ENCODE data around the gene SCYL3.
A peak's percentile ranks its signal among the peaks of the same experiment; 100 is the strongest.
"Not testable (repeated sequence)": the region's sequence is repeated elsewhere in the genome, so short reads cannot be mapped to it uniquely, and the experiment has no call there.

The SCYL3 gene

GRCh38 chr1:169893645-169894423, at the start of gene SCYL3:
Gene SCYL3, minus strand, starts transcription at chr1:169893896. Its CDS starts 5,056 bp downstream, at chr1:169888840.
- peak; percentile 89 for DNase-seq

DNA sequence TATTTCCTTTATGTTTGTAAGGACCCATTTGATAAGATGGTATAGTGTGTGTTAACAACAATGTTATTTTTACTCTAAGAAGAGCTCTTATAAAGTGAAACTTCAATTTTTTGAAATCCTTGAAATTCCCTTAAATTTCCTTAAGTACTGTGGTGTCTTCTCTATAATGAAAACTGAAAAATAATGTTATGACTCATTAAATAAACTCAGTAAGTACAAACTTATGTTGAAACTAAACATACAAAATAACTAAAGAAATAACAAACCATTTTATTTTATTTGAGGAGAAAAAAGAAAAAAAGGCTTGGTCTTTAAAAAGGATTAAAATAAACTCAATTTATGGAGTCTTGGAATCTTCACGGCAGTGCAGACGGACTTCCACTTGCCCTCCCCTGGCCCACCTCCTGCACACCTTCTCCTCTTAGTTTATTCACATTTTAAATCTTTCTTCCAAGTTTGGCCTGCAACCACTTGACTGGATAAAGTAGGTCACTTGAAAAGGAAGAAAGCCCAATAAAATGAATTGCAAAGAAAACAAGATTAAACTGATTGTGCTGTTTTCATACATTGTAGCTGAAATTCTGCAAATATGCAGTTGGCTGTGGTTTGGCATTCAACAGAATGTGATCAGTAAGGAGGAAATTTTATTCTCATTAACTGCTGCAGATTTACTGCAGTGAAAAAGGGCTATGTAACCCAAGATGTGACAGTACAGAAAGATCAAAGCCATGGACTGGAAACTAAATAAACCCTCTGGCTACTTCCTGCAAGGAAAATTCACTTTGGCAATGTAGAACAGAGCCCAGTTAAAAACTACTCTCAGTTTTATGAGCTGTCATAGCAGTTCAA, 48.5 kb upstream of the SCYL3 start:
- DNase-seq: no peak

DNA sequence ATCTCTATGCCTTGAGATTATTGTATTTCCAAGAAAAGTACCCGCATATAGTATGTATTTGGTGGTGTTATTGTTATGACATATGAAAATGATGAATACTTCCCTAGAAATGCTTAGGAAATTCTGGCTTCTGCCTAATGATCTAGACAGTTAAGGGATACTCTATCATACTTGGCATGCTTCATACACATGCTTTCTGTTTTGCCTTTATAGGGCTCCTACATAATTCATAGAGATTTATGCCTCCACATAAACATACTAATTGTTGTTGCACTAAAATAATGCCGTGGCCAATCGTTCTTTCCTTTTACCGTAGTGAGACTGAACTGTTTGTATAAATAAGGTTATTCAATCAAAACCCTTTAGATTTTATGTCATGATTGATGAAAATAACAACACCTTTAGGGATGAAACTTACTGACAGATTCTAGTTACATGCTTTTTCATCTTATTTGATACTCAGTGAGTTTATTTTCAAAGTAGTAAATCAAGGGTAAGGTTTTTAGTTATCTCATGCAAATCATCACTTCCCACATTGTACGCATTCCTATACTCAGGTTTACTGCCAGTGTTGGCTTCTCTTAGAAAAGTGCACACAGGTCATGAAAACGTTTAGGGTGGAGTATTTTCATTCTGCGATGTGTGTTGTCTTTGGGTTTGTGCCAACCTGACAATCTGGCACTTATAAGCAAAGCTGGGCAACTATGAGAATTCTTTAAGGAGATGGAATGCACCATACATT, 40.5 kb upstream of the SCYL3 start:
- DNase-seq: no peak

GRCh38 chr1:169931795-169932231, 38.1 kb upstream of the SCYL3 start:
- DNase-seq: no peak

GRCh38 chr1:169929210-169929526, 35.5 kb upstream of the SCYL3 start:
- no peak for DNase-seq

DNA sequence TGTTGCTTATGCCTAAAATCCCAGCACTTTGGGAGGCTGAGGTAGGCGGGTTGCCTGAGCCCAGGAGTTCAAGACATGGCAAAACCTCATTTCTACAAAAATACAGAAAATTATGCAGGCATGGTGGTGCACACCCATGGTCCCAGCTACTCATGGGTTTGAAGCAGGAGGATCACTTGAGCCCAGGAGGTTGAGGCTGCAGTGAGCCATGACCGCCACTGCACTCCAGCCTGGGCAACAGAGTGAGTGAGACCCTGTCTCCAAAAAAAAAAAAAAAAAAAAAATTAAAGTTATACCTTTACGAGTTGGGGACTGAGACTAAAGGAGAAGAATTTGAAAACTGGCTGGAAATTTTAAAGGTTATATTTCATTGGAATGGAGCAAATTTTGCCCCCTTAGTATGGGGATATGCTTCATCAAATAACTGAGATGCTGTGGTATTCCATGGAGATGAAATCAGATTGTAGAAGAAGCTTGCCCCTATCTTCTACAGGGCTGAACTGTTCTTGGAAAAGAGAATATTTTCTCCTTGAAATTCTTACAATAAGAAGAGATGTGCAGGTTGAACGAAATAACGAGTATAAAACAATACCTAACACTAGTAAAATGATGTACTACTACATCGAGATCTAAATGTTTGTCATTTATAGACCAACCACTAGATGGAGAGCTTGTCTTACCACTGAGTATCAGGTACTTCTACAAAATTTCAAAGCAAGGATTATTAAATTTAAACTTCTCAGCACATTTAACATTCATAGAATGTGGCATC, 34.9 kb upstream of the SCYL3 start:
- DNase-seq: no peak

DNA sequence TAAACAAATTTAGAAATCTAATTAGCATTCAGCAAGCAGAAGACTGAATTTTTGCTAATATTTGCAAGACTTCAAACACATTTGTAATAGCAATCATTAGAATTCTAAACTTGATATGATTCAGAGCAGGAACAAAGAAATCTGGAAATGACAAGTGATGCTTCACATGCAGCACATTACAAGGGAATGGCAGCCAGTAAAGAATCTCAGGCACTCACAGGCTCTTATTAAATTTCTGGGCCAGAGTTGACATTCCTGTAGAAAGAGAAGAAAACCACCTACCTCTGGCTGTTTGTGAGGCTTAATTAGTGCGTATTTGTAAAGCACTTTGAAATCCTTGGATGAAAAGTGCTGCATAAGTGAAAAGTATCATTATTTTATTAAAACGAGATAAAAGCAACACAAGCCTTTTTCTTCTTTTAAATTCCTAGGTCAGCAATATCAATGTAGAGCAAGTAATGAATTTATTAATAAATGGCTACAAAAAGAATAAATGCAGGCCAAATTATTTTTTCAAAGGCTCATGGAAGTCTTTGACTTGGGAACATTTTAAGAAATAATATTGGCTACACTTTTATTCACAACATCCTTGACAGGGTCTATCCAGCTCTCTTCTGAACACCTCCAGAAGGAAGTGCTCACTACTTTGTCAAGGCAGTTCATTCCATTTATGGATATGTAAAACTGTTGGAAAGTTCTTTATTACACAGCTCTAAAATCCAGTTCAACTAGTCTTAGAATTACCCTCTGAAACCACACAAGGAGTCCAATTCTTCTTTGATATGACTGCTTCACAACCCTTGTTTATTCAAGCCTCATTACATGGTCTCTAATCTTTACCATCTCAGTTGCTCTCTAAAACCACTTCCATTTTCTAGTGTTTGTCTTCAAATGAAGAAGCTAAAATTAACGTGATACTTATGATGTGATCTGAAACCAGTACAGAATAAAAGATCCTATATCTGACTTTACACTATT, 32.1 kb upstream of the SCYL3 start:
- no peak for DNase-seq

GRCh38 chr1:169924829-169925228, 31.1 kb upstream of the SCYL3 start:
- DNase-seq: no peak

GRCh38 chr1:169924063-169924462, 30.4 kb upstream of the SCYL3 start:
- no peak for DNase-seq

DNA sequence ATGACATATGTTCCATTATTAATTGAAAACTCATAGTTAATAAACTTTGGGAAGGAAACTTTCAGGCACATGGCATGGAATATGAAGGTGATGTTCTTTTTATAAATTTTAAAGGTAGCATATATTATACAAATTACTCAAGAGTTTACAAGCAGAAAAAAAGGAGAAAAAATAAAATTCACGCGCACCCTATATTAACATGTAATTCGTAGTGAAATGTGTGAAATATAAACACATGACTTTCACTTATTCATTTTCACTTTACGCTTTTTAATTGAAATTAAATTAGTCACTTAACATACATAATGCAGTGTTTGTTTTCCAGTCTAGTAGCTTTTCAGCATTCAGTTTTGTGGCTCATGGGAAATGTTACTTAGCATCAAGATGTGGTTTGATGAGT, 27.4 kb upstream of the SCYL3 start:
- DNase-seq: no peak

- DNase-seq: no peak
Observed at GRCh38 chr1:169918927-169919326, 25.2 kb upstream of the SCYL3 start.

GRCh38 chr1:169918220-169918619, 24.5 kb upstream of the SCYL3 start:
- not testable (repeated sequence) for DNase-seq

DNA sequence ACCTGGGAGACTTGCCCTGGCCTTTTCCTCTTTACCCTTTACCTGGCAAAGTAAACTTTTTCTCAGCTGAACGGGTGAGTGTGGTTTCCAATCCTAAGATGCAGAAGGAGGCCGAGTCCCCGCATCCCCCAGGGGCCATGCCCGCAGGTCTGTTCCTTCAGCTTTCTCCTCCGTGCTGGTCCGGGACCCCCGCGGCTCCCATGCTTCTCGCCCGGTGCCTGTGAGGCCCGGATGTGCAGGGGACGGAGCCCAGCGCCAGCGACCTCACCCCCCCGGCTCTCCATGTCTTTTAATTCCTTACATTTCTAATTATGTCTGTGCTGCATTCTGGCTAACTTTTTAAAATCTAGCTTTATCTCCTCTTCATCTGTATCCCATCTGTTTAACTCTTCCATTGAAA, 21.5 kb upstream of the SCYL3 start:
- DNase-seq: no peak

- no peak for DNase-seq
Observed at GRCh38 chr1:169914531-169914930, 20.8 kb upstream of the SCYL3 start.

GRCh38 chr1:169909499-169909898, 15.8 kb upstream of the SCYL3 start:
- DNase-seq: no peak

DNA sequence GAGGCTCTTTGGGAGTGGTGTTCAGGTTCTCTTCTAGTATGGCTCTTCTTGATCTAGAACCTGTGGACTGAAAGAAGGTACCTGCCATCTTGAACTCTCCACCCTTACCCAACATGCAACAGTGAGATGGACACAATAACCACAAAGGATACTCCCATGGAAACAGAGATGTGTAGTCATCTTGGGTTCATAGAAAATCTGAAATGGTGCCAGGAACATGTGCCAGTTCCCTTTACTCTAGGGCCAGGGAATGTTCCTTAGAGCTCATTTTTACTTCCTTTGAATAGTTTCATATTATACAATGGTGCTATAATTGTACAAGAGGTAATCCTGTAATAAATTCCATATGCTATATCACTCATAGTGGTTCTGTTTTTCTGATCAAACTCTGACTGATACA, 13.2 kb upstream of the SCYL3 start:
- no peak for DNase-seq

DNA sequence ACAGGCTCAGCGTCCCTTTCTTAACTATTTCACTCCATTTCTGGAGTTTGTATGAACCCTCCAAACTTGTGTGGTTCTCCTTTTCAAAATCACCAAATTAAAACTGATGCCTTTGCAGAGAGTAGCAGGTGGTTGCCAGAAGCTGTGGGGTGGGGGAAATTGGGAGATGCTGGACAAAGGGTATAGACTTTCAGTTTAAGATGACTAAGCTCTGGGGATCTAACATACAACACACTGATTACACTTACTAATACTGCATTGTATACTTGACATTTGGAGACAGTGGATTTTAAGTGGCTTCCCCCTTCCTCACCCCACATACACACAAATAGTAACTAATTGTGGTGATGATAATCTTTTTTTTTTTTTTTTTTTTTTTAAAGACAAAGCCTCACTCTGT, 11.1 kb upstream of the SCYL3 start:
- DNase-seq: no peak

DNA sequence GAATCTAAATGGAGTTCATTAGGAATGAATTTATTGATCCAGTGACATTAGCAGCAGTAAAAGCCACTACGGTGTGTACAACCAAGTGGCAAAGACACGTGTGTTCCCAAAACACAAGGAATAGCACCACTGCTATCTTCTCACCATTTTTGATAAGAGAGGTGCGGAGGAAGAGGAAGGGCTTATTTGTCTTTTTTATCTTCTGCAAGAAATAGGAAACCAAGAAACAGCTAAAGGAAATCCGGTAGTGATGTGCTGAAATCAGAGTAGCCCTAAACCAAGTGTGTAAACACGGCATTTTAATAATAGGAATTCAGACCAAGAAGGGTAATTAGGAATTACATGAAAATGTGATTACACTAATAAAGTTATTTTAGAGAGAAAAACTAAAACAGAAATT, 9.1 kb upstream of the SCYL3 start:
- DNase-seq: no peak

GRCh38 chr1:169901115-169901514, 7.4 kb upstream of the SCYL3 start:
- DNase-seq: no peak

GRCh38 chr1:169900571-169900970, 6.9 kb upstream of the SCYL3 start:
- DNase-seq: no peak

DNA sequence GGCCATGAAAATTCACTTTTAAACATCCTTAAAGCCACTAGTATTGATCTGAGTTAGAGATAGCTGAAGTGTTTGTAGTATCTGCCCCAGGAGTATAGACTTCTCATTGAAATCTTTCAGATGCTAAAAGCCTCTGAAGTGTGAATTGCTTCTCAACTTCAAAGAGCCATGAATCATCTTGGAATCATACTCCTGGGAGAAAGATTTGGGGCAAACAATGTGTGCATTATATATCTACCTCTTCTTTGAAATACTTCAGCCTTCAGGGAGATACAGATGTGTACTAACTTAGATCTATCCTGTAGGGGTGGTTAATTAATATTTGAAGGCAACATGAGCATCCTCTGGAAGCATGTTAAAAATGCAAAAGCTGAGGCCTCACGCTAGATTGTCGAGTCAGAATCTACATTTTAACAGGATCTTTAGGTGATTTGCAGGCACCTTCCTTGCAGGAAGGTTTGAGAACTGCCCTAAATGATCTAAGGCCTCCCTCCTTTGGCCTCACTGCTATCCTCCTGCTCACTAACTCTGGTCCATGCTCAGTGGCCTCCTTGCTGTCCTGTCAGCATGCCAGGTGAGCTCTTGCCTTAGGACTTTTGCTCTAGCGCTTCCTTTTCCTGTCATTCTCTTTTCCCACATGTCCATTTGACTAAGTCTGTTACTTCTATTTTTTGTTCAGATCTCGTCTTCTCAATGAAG, 6.0 kb upstream of the SCYL3 start:
- DNase-seq: no peak

Measured in T1000 (cell line).